Liver (tissue), 9 donors: ENCODE measurements around the gene FFAR1. TPM values are rescaled to one million over a fixed set of nuclear protein-coding genes. Genes with fewer than 3 reads are reported as not detected.

ENCODE experiments used
- DNase-seq: peaks from one replicate; pipeline ENCODE4 v3.0.0-alpha.2; 2017; ENCODE audit warnings: low spot score
- H3K27ac ChIP-seq, 2 donors: one replicate each; pipeline ENCODE4 v1.7.0; 2013; ENCODE audit warnings: inconsistent platforms in 2 of 2, low read length in 2 of 2, control low read depth in 1 of 2, low read depth in 1 of 2, mild to moderate bottlenecking in 1 of 2
- H3K27me3 ChIP-seq, 4 donors: one replicate each; pipeline versions ENCODE4 v1.6.1 to v1.7.0; 2013; ENCODE audit warnings: low read length in 3 of 4, inconsistent platforms in 1 of 4, mild to moderate bottlenecking in 1 of 4, moderate library complexity in 1 of 4; ENCODE audit not compliant: control insufficient read depth in 4 of 4, insufficient read depth in 4 of 4
- H3K36me3 ChIP-seq, 4 donors: one replicate each; pipeline versions ENCODE4 v1.6.1 to v1.7.0; 2013; ENCODE audit warnings: low read length in 3 of 4, mild to moderate bottlenecking in 3 of 4, low read depth in 1 of 4, moderate library complexity in 1 of 4; ENCODE audit not compliant: control insufficient read depth in 4 of 4, insufficient read depth in 3 of 4
- H3K4me1 ChIP-seq, 4 donors: one replicate each; pipeline versions ENCODE4 v1.6.1 to v1.7.0; 2013; ENCODE audit warnings: low read length in 3 of 4, mild to moderate bottlenecking in 3 of 4, moderate library complexity in 1 of 4; ENCODE audit not compliant: control insufficient read depth in 4 of 4, insufficient read depth in 4 of 4
- H3K4me3 ChIP-seq, 3 donors: one replicate each; pipeline versions ENCODE4 v1.6.1 to v1.7.0; 2013; ENCODE audit warnings: low read length in 3 of 3, control low read depth in 1 of 3, low read depth in 1 of 3, mild to moderate bottlenecking in 1 of 3
- H3K9ac ChIP-seq, 2 donors: one replicate each; pipeline ENCODE4 v1.7.0; 2013; ENCODE audit warnings: low read length in 2 of 2, mild to moderate bottlenecking in 2 of 2, moderate library complexity in 2 of 2, control low read depth in 1 of 2, low read depth in 1 of 2
- H3K9me3 ChIP-seq, 4 donors: one replicate each; pipeline versions ENCODE4 v1.6.1 to v1.7.0; 2013; ENCODE audit warnings: low read length in 3 of 4; ENCODE audit not compliant: control insufficient read depth in 4 of 4
- HNF4A ChIP-seq, 2 donors: conservative IDR thresholded peaks; 2 replicates each; pipeline ENCODE4 v1.6.1; 2016; ENCODE audit warnings: antibody characterized with exemption in 2 of 2, mild to moderate bottlenecking in 2 of 2
- RAD21 ChIP-seq, 2 donors: IDR thresholded peaks; 2 replicates each; pipeline ENCODE4 v1.6.1; 2016; ENCODE audit warnings: antibody characterized with exemption in 2 of 2, mild to moderate bottlenecking in 2 of 2
- REST ChIP-seq: IDR thresholded peaks from 2 replicates; pipeline ENCODE4 v1.6.1; 2016; ENCODE audit warnings: antibody characterized with exemption, mild to moderate bottlenecking
- SP1 ChIP-seq: IDR thresholded peaks from 2 replicates; pipeline ENCODE4 v1.6.1; 2018; ENCODE audit warnings: antibody characterized with exemption, mild to moderate bottlenecking
- TAF1 ChIP-seq: conservative IDR thresholded peaks from 2 replicates; pipeline ENCODE4 v1.6.1; 2016; ENCODE audit warnings: antibody characterized with exemption, mild to moderate bottlenecking
- YY1 ChIP-seq: IDR thresholded peaks from 2 replicates; pipeline ENCODE4 v1.6.1; 2016; ENCODE audit warnings: antibody characterized with exemption, mild to moderate bottlenecking
- ZBTB33 ChIP-seq: IDR thresholded peaks from 2 replicates; pipeline ENCODE4 v1.6.1; 2016; ENCODE audit warnings: antibody characterized with exemption
- WGBS: extraction: QIAGEN DNeasy Blood & Tissue Kit; methylation state at CpG from one replicate; pipeline ENCODE4 v1.1.7; 2013; 5-methylcytosine and 5-hydroxymethylcytosine counted together
- polyA plus RNA-seq, 2 donors: library from polyadenylated mRNA; stranded (reverse) in 1 of 2; unstranded in 1 of 2; fragments of 200-250 nt in 1 of 2; fragments of >200 nt in 1 of 2; fragmentation: Nextera tagmentation in 1 of 2; extraction: Ambion mirVana in 1 of 2; gene quantifications; one replicate each; pipeline versions ENCODE4 v1.2.1 to v1.2.3, GENCODE V29; 2013 to 2015
- total RNA-seq, 2 donors: library from RNA; depleted of rRNA; stranded (reverse); fragments of >200 nt; gene quantifications; one replicate each; pipeline ENCODE4 v1.2.3, GENCODE V29; 2014
- TF ChIP-seq, protein P1 (sequence below): fragments of 150-350 bp; IDR thresholded peaks from 2 replicates; pipeline ENCODE4 v1.5.1; 2017; ENCODE audit warnings: improper control_type of control experiment, low read depth, low read length; ENCODE audit not compliant: missing input control
- donor health status: healthy.
- donor health status: healthy.
- donor health status: healthy.
- donor health status: healthy.
- donor health status: healthy.

Gene FFAR1
- total and polyA plus RNA-seq, 4 donors, result not detected

GRCh38 chr19:35347930-35348298 lies 212 bp downstream of the FFAR1 start:
- H3K27ac ChIP-seq, result no peak overlapping the region
- no peak overlapping the region for H3K4me3 ChIP-seq
- peaks cover 0 to 2% (median 1%) of the 10 kb centered on the region in 4 donors for H3K4me1 ChIP-seq
- H3K36me3 ChIP-seq, result no peaks in the 10 kb centered on the region
- no peak for DNase-seq
- no peak overlapping the region for H3K9ac ChIP-seq
- no peaks in the 10 kb centered on the region for H3K9me3 ChIP-seq
- TF ChIP-seq SP1 (no peak), TAF1 (no peak), REST (no peak), ZBTB33 (no peak), YY1 (no peak), HNF4A (conservative IDR thresholded peaks at IDR 0.05) (no peak)
- TF ChIP-seq, protein P1, sequence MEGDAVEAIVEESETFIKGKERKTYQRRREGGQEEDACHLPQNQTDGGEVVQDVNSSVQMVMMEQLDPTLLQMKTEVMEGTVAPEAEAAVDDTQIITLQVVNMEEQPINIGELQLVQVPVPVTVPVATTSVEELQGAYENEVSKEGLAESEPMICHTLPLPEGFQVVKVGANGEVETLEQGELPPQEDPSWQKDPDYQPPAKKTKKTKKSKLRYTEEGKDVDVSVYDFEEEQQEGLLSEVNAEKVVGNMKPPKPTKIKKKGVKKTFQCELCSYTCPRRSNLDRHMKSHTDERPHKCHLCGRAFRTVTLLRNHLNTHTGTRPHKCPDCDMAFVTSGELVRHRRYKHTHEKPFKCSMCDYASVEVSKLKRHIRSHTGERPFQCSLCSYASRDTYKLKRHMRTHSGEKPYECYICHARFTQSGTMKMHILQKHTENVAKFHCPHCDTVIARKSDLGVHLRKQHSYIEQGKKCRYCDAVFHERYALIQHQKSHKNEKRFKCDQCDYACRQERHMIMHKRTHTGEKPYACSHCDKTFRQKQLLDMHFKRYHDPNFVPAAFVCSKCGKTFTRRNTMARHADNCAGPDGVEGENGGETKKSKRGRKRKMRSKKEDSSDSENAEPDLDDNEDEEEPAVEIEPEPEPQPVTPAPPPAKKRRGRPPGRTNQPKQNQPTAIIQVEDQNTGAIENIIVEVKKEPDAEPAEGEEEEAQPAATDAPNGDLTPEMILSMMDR, result no peak
- peaks cover 0 to 3% (median 0%) of the 10 kb centered on the region in 4 donors for H3K27me3 ChIP-seq
- 80% methylated on average over 7 of the region's 7 CpGs for whole genome bisulfite sequencing

DNA sequence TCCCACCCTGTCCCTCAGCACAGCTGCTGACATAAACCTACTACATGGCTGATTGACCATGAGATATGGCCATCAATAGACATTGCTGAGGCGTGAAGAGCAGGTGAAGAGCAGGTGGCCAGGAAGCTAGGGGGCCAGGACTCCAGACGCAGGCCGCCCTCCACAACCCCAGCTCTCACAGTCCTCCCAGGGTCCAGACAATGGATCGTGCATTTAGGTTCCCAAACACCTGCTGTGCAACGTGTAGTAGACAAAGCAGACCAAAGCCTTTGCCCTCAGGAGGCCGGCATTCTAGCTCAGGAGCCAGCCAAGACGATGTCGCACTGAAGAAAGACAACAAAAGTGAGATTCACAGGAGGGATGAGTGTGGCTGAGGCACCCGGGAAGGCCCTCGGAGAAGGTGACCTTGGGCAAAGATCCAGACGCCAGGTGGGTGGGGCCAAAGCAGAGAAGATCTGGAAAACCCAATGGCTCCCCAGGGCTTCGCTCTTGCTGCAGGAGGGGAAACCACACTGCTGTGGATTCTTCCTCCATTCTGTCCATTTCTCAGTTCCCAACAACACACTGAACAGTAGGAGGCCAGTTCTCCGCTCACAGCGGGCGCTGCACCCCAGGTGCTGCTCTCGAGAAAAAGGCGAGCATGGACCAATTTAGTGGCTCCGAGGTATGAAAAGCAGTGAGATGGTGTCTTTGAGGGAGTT lies 1.4 kb downstream of the FFAR1 start:
- WGBS, result 86% methylated on average over 18 of the region's 18 CpGs
- no peak for TF ChIP-seq REST
- TF ChIP-seq RAD21 (IDR thresholded peaks at IDR 0.05), result no peak
- H3K4me3 ChIP-seq, result no peak overlapping the region
- H3K9ac ChIP-seq, result no peak overlapping the region
- H3K9me3 ChIP-seq, result no peaks in the 10 kb centered on the region
- no peak for DNase-seq
- H3K36me3 ChIP-seq, result no peaks in the 10 kb centered on the region
- H3K4me1 ChIP-seq, result peaks cover 0 to 3% (median 2%) of the 10 kb centered on the region in 4 donors
- H3K27me3 ChIP-seq, result peaks cover 0 to 3% (median 0%) of the 10 kb centered on the region in 4 donors
- H3K27ac ChIP-seq, result no peak overlapping the region
